HG03432 (cell line): ENCODE measurements around the gene MMP8.
A peak's percentile ranks its signal among the peaks of the same experiment; 100 is the strongest.
"Not testable (repeated sequence)": the region's sequence is repeated elsewhere in the genome, so short reads cannot be mapped to it uniquely, and the experiment has no call there.

Experiments
- ATAC-seq: cut with Tn5 transposase; IDR thresholded peaks from one replicate; pipeline ENCODE4 v1.9.1; 2021; ENCODE audit warnings: mild to moderate bottlenecking, moderate library complexity; ENCODE audit not compliant: unreplicated experiment

Gene MMP8

GRCh38 chr11:102724904-102725500 is at the start of gene MMP8:
Gene MMP8 (minus strand): TSS chr11:102724954. CDS start chr11:102724855, 99 bp downstream.
- ATAC-seq: no peak

DNA sequence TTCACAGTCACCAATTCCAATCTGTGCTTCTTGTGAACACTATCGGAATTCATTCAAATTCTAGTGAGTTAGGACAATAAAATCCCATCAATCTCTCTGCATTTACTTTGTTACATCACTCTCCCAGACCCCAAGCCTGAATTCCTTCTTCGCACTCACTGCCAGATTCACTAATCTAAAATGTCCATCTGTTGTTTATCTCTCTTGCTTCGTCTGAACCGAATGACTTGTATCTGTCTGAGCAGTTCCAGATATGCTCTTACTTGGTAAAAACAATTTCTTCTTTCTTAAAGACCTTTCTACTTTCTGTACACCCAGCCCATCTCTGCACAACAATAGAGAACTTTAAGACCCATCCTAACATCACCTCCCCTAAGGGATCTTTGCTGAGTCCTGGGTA is 48.6 kb upstream of the MMP8 start:
- ATAC-seq: no peak

DNA sequence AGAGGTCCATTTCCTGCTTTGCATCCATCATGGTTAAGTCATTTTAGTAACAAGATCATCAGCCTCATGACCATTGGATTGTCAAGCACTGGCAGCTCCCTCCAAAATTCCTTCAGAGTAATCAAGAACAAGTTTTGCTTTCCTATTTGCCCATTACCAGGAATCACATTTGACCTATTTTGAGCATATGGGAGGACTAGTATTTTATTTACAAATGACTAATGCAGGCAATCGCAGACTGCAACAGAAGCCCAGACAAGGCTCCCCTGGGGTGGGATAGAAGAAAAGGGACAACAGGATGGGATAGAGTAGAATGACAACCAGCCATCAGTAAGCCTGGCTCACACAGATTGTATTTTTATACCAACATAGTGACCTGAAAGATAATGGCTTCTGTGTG is 46.6 kb upstream of the MMP8 start:
- no peak for ATAC-seq

GRCh38 chr11:102770191-102770590 is 45.4 kb upstream of the MMP8 start:
- ATAC-seq: no peak

- no peak for ATAC-seq
Observed at GRCh38 chr11:102767800-102768199, 43.0 kb upstream of the MMP8 start.

DNA sequence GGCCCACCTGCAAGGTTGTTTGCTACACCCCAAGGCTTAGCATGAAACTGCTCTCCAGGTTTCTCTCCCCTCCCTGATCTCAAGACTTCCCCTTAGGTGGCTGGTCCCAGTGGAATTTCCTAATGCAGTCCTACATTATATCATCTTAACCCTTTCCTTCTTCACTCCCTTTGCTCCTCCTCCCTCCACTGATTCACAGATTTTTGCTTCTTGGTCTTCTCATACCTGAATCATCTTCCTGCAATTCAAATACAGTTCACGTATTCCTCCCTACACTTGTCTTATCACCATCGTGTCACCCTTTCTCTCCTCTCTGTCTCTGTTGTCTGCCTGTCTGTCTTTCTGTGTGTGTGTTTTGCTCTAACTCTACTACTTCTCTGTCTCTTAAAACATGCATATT is 38.7 kb upstream of the MMP8 start:
- no peak for ATAC-seq

DNA sequence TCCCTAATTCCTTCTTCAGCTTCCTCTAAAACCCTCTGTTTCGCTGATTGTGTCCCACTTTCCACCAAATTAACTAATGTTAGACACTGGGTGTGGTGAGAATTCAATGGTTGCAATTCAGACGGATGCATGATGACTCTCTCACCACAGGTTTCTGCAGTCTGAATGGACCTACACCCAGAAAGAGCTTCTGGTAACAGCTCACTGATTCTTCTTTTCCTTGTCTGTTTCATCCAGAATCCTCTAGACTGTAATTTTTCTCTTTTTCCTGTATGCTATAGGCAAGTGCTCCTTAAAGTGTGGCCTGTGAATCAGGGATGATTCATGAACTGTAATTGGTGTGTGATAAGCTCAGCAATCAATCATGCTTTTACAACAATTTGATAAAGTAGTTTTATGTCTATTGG is 37.6 kb upstream of the MMP8 start:
- no peak for ATAC-seq

DNA sequence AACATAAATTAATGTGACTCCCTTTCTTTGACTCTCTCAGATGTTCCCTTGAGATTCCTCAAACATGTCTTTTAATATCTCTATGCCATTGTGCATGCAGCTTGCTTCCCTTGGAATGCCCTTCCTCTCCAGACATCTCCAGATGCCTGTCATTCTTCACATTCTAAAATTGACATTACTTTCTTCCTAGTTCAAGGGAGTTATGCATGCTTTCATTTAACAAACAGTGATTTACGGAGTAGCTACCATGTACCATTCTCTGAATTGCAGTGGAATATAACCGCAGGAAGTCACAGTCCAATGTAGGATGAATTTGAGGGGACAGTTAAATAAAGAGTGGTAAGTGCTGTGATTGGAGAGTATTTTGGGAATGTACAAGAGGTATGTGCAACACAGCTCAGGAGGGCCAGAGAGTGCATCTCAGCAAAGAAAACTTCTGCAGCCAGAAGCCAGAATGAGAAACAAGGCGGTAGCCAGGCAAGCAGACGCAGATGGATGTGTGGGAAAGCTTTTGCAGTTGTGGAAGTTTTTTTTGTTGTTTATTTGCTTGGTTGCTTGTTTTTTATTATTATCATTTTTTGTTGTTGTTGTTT is 37.0 kb upstream of the MMP8 start:
- ATAC-seq: no peak

GRCh38 chr11:102760344-102761035 is 35.7 kb upstream of the MMP8 start:
- no peak for ATAC-seq

GRCh38 chr11:102757823-102758549 is 33.2 kb upstream of the MMP8 start:
- ATAC-seq: no peak

DNA sequence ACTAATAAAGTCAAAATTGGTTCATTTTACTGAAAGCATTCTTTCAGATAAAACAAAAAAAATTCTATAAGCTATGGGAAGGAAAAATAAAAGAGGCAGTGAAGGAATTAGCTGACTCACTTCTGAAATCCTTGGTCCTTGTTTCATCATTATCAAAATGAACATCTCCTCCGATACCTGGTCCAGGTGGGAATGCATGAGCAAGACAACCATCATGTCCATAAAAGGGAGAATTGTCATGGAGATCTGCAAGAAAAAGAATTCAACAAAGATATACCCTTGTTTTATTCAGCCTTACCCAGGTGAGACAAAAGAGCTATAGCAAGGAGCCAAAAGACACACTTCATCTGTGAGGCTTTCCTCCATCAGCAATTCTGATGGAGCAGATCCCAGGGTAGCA is 28.5 kb upstream of the MMP8 start:
- ATAC-seq: no peak

GRCh38 chr11:102751673-102752072 is 26.9 kb upstream of the MMP8 start:
- ATAC-seq: no peak

- no peak for ATAC-seq
Observed at GRCh38 chr11:102749101-102749722, 24.5 kb upstream of the MMP8 start.

GRCh38 chr11:102746746-102747578 is 22.2 kb upstream of the MMP8 start:
- not testable (repeated sequence) for ATAC-seq

GRCh38 chr11:102734650-102735049 is 9.9 kb upstream of the MMP8 start:
- ATAC-seq: no peak

- peak; percentile 89 for ATAC-seq
Observed at GRCh38 chr11:102733232-102733875, 8.6 kb upstream of the MMP8 start.

DNA sequence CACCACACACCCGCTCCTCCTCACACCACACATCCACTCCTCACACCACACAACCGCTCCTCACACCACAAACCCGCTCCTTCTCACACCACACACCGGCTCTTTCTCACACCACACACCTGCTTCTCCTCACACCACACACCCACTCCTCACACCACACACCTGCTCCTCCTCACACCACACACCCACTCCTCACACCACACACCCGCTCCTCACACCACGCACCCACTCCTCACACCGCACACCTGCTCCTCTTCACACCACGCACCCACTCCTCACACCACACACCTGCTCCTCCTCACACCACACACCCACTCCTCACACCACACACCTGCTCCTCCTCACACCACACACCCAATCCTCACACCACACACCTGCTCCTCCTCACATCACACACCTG is 6.2 kb upstream of the MMP8 start:
- ATAC-seq: not testable (repeated sequence)

- no peak for ATAC-seq
Observed at GRCh38 chr11:102729849-102730815, 5.4 kb upstream of the MMP8 start.

DNA sequence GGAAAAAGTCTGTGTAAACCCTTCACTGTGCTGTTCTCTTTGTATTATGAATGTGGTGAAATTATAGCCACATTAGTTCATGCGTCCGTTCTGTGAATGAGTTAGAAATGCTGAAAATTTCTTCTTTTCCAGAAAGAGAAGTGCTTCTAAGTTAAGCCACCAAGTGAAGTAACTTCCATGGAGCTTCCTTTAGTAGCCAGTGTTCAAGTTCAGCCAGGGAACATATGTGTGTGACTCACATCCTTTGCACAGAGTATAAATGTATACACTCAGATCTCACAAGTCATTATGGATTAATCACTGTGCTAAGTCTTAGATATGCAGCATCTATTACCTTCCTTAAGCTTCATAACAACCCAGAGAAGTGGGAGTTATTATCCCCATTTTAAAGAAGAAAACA is 3.1 kb upstream of the MMP8 start:
- no peak for ATAC-seq
